Gastroesophageal sphincter (tissue), 4 donors: ENCODE measurements around the gene SLC16A10. TPM values are rescaled to one million over a fixed set of nuclear protein-coding genes. Genes with fewer than 3 reads are reported as not detected.

Source experiments
- ATAC-seq: fragments of 150-250 bp; one replicate; pipeline ENCODE4 v1.9.1; 2016; ENCODE audit warnings: mild to moderate bottlenecking, moderate library complexity
- H3K27ac ChIP-seq, 4 donors: fragments of 200-600 bp; sonication (generic) in 3 of 4; 1 replicate in 3 of 4; 2 replicates in 1 of 4; pipeline ENCODE4 v1.5.1; 2016 to 2019
- H3K27me3 ChIP-seq: fragments of 200-600 bp; sonication (generic); one replicate; pipeline ENCODE4 v1.5.1; 2019
- H3K36me3 ChIP-seq, 2 donors: fragments of 200-600 bp; sonication (generic); one replicate each; pipeline ENCODE4 v1.5.1; 2019; ENCODE audit warnings: control low read depth in 1 of 2
- H3K4me1 ChIP-seq, 3 donors: fragments of 200-600 bp; sonication (generic); 1 replicate in 2 of 3; 2 replicates in 1 of 3; pipeline ENCODE4 v1.5.1; 2016 to 2019; ENCODE audit warnings: control low read depth in 2 of 3
- H3K4me3 ChIP-seq, 2 donors: fragments of 200-600 bp; sonication (generic); one replicate each; pipeline ENCODE4 v1.5.1; 2019; ENCODE audit warnings: mild to moderate bottlenecking in 1 of 2, moderate library complexity in 1 of 2
- H3K9me3 ChIP-seq, 3 donors: fragments of 200-600 bp; sonication (generic); one replicate each; pipeline ENCODE4 v1.5.1; 2017 to 2019; ENCODE audit warnings: control low read depth in 2 of 3
- CTCF ChIP-seq, 4 experiments: fragments of 200-600 bp in 2 of 4; fragments of 450-650 bp in 2 of 4; sonication (generic) in 1 of 4; IDR thresholded peaks; one replicate each; pipeline ENCODE4 v1.5.1; 2017 to 2019; ENCODE audit warnings: antibody characterized with exemption in 4 of 4, mild to moderate bottlenecking in 2 of 4, moderate library complexity in 2 of 4
- EP300 ChIP-seq: sonication (generic); formaldehyde crosslinking; IDR thresholded peaks from one replicate; pipeline ENCODE4 v1.6.1; 2017; ENCODE audit warnings: antibody characterized with exemption, mild to moderate bottlenecking
- POLR2A ChIP-seq, 2 donors: fragments of 450-650 bp; IDR thresholded peaks; one replicate each; pipeline ENCODE4 v1.6.1; 2017; ENCODE audit warnings: antibody characterized with exemption in 2 of 2, mild to moderate bottlenecking in 2 of 2, moderate library complexity in 1 of 2
- POLR2AphosphoS5 ChIP-seq: sonication (generic); formaldehyde crosslinking; IDR thresholded peaks from one replicate; pipeline ENCODE4 v1.6.1; 2017; ENCODE audit warnings: antibody characterized with exemption
- WGBS, 2 donors: methylation state at CpG; one replicate each; pipeline ENCODE4 v1.1.5; 2018; ENCODE audit warnings: low coverage in 1 of 2; 5-methylcytosine and 5-hydroxymethylcytosine counted together
- total RNA-seq, 4 donors: library from RNA; depleted of rRNA; stranded (reverse); fragments of >200 nt; gene quantifications; one replicate each; pipeline ENCODE4 v1.1.0, GENCODE V29; 2016

Gene SLC16A10
- total RNA-seq, 4 donors from 2014 or later: 0.32 to 4.7 (median 0.93) TPM

- TF ChIP-seq EP300 (no peak), CTCF (IDR thresholded peaks at IDR 0.05) (no peak), POLR2A (IDR thresholded peaks at IDR 0.05) (no peak), POLR2AphosphoS5 (no peak)
- H3K9me3 ChIP-seq: no peaks in the 10 kb centered on the region
- no peaks in the 10 kb centered on the region for H3K4me1 ChIP-seq
- WGBS, 2 donors: 52 to 67% methylated on average over 2 of the region's 2 CpGs
- H3K36me3 ChIP-seq: no peaks in the 10 kb centered on the region
- no peaks in the 10 kb centered on the region for H3K27me3 ChIP-seq
- H3K27ac ChIP-seq: no peak overlapping the region
- ATAC-seq: no peak
- no peak overlapping the region for H3K4me3 ChIP-seq
These were observed 32.4 kb downstream of the SLC16A10 start for GRCh38 chr6:111119571-111120329.

GRCh38 chr6:111121789-111122350 lies 34.6 kb downstream of the SLC16A10 start:
- no peak for ATAC-seq
- no peaks in the 10 kb centered on the region for H3K9me3 ChIP-seq
- H3K4me3 ChIP-seq: no peak overlapping the region
- no peaks in the 10 kb centered on the region for H3K36me3 ChIP-seq
- no peaks in the 10 kb centered on the region for H3K4me1 ChIP-seq
- no peak overlapping the region for H3K27ac ChIP-seq
- no peaks in the 10 kb centered on the region for H3K27me3 ChIP-seq
- TF ChIP-seq CTCF (IDR thresholded peaks at IDR 0.05) (no peak), EP300 (no peak), POLR2A (IDR thresholded peaks at IDR 0.05) (no peak), POLR2AphosphoS5 (no peak)
- WGBS, 2 donors: 100% methylated on average over 1 of the region's 4 CpGs; no CpG with 5 or more reads in 1 of the 2 donors

- Histone ChIP-seq H3K9me3 (no peaks in the 10 kb centered on the region), H3K27ac (no peak overlapping the region), H3K4me1 (no peaks in the 10 kb centered on the region), H3K4me3 (no peak overlapping the region), H3K36me3 (no peaks in the 10 kb centered on the region), H3K27me3 (no peaks in the 10 kb centered on the region)
- TF ChIP-seq POLR2A (IDR thresholded peaks at IDR 0.05): no peak
- no peak for TF ChIP-seq CTCF (IDR thresholded peaks at IDR 0.05)
- TF ChIP-seq POLR2AphosphoS5: no peak
- TF ChIP-seq EP300: no peak
- ATAC-seq: no peak
- WGBS, 2 donors: 59 to 78% methylated on average over 5 to 7 of the region's 7 CpGs
These were observed 35.4 kb downstream of the SLC16A10 start for GRCh38 chr6:111122458-111123286.

GRCh38 chr6:111124406-111124805 lies 37.1 kb downstream of the SLC16A10 start:
- H3K36me3 ChIP-seq: no peaks in the 10 kb centered on the region
- no peak overlapping the region for H3K4me3 ChIP-seq
- no peak for TF ChIP-seq CTCF (IDR thresholded peaks at IDR 0.05)
- TF ChIP-seq POLR2A (IDR thresholded peaks at IDR 0.05): no peak
- TF ChIP-seq POLR2AphosphoS5: no peak
- TF ChIP-seq EP300: no peak
- H3K4me1 ChIP-seq: peaks cover 0 to 11% (median 0%) of the 10 kb centered on the region in 3 donors
- ATAC-seq: no peak
- no peaks in the 10 kb centered on the region for H3K9me3 ChIP-seq
- no peaks in the 10 kb centered on the region for H3K27me3 ChIP-seq
- 96% methylated on average over 3 of the region's 4 CpGs; no CpG with 5 or more reads in 1 of the 2 donors for WGBS, 2 donors
- H3K27ac ChIP-seq: no peak overlapping the region
